NCI-H1436 treated with DMSO at 0.1 percent for 48 hours (cell line): ENCODE data around the gene CRELD2.

ENCODE experiments used
- DNase-seq: peaks from one replicate; lab custom pipeline; 2025; lab: John Stamatoyannopoulos, UW

The CRELD2 gene

DNA sequence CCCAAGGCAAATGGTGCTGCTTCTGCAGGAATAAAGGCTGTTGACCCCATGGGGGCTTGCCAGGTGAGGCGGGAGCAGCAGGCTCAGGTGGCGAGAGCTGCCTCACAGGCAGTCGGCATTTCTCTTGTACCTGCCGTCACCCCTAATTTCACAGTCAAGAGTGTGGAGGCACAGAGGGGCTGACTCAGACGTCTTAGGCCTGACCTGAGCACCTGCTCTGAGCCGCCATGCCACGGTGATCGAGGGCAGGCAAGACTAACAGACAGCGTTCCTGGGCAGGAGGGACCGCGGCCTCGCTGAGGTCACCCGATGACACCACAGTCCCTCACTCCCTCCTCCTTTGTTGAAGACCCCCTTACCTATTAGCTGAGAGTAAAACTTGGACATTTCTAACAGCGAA is 5.4 kb upstream of the CRELD2 start:
- DNase-seq: no peak

GRCh38 chr22:49913446-49913845 is 5.0 kb upstream of the CRELD2 start:
- no peak for DNase-seq

DNA sequence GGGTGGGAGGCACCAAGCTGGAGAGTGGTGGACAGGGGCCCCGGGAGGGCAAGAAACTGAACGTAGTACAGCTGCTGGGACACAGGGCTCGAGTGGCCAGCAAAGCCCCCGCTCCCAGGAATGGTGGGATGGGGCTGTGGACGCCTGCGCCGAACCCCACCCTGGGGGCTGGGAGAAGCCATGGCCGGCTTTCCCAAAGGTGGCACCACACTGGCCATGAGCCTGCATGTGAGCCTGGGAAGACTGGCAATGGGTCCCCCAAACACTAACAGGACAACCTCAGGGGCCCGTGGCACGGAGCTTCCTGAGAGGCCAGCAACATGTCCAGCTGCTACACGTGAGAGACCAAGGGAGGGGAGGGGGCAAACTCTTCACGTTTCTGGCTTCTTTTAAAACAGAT is 4.2 kb upstream of the CRELD2 start:
- no peak for DNase-seq

- DNase-seq: no peak
Measured at GRCh38 chr22:49915610-49916009, 2.8 kb upstream of the CRELD2 start.

DNA sequence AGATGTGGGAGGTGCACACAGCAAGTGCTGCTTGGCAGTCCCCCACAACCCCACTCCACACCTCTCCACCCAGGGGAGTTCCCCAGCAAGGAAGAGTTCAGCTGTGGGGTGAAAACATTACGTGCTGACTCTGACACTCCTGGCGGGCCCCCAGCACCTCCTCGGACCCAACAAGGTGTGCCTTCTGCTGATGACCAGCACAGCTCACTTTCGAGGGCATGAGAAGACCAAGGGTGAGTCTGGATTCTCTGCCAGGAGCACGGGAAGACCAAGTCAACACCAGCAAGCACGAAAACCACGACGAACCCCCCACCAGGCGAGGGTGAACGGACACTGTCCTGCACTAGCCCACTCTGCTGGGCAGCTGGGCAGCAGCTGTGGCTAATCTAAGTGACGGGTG is 1.6 kb upstream of the CRELD2 start:
- DNase-seq: no peak

- DNase-seq: no peak
Measured at GRCh38 chr22:49918911-49919881, 762 bp downstream of the CRELD2 start.

DNA sequence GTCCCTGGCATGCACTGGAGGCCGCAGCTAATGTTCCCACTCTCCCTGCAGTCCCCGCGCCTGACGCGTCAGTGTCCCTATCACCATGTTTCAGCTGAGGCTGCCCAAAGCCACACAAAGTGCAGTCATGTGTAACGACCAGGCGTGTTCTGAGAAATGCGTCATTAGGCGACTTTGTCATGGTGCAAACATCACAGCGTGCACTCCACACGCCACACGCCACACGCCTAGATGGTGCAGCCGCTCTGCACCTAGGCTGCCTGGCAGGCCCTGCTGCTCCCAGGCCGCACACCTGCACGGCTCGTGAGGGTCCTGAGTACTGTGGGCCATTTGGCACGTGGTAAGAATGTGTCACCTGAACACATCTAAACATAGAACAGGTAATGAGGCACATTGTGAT is 2.4 kb downstream of the CRELD2 start:
- no peak for DNase-seq

- DNase-seq: no peak
Measured at GRCh38 chr22:49921508-49922278, 3.3 kb downstream of the CRELD2 start.

GRCh38 chr22:49922484-49922883 is 4.0 kb downstream of the CRELD2 start:
- no peak for DNase-seq

GRCh38 chr22:49922926-49923325 is 4.5 kb downstream of the CRELD2 start:
- no peak for DNase-seq

DNA sequence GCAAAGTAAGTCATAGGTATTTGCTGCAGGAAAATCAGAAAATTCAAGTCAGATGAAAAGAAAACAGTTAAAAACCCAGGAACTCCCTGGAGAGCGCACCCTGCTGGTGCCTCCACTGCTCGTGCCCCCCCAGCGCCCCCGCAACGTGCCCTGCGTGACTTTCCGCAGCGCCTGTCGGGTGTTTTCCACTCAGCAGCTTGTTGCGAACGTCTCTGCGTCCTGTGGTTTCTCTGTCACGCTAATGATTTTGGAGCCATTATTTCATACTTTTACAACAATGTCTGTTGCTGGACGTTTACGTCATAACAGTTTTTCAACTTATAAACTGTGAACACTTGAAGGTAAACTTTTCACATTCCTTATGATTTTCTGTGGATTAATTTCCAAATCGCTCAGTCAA is 5.0 kb downstream of the CRELD2 start:
- DNase-seq: no peak

DNA sequence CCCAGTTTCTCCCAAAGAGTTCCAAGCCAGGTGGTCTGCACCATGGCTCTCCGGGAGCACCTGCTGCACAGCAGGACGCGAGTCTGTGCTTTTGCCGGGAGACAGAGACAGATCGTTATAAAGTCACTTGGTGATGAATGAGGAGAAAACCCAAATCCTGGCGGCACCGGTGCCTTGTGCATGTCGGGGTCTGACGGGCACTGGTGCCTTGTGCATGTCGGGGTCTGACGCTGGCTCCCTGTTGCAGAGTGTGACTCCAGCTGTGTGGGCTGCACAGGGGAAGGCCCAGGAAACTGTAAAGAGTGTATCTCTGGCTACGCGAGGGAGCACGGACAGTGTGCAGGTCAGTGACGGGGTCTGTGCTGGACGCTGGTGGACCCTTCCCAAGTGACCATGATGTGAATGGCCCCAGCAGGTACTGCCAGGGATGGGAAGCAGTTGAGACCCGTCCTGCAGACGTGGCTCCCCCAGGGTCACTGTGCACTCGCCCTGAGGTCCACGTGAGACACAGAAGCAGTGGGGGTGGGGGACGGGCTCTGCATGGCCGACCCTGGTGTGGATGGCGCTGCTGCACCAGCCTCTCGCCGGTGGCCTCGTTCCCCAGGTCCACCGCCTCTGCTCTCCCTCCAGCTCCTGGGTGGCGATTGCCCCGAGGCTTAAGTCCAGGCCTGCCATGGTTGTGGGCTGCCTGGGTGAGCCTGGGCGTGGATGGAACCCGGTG is 5.8 kb downstream of the CRELD2 start:
- no peak for DNase-seq

GRCh38 chr22:49925525-49926128 is 7.2 kb downstream of the CRELD2 start:
- DNase-seq: no peak

- DNase-seq: no peak
Measured at GRCh38 chr22:49926916-49927315, 8.5 kb downstream of the CRELD2 start.

DNA sequence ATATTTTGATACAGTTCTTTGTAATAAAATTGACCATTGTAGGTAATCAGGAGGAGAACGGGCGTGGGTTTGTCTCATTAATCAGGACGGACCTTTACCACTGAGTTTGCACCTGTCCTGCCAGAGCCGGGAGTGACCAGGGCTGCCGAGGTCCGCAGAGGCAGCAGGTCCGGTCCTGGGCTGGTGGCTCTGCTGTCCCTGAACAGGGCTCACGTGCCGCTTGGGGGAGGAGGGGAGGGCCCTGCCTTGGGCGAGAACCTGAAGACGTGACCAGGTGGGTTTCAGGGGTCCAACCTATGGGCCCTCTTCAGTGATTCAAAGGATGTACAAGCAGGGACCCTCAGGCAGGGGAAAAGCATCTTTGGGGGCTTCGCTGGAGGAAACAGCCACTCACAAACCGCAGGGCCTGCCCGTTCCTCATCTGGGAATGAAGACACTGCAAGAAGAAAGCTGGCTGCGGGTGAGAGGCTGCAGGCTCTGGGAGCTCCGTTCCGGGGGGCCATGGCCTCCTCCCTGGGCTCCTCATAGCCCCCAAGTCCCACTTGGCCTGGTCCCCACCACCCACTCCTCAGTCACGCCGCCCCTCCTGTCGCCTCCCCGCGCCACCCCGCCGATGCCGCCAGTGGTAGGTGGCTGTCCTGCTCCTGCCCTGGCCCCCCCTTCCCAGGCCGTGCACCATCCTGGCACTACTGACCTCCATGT is 9.2 kb downstream of the CRELD2 start:
- no peak for DNase-seq

GRCh38 chr22:49928185-49928495 is 9.7 kb downstream of the CRELD2 start:
- DNase-seq: no peak

GRCh38 chr22:49928555-49929210 is 10.2 kb downstream of the CRELD2 start:
- no peak for DNase-seq

- no peak for DNase-seq
Measured at GRCh38 chr22:49929211-49929979, 11.0 kb downstream of the CRELD2 start.

- DNase-seq: no peak
Measured at GRCh38 chr22:49929994-49930575, 11.7 kb downstream of the CRELD2 start.
